ENCODE measurements around the gene FNDC5.

FNDC5 gene

DNA sequence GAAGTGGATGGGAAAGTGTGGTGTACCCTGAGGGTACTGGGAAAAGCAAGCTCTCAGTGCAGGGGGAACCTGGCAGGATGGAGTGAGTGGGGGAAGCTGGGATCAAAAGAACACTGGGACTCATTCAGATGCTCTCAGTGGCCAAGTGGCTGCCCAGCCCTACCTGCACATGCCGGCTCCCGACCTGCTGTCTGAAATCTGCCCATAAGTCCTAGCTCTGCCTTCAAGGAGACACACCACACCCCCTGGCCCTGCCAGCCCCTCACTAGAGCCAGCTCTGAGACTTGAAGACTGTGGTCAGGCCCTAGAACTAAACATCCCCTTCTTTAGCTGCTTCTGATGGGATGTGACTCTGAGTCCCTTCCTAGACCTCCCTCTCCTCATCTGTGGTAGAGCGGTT, 28.2 kb upstream of the FNDC5 start:
- Histone ChIP-seq H3K56ac (ENCODE audit: low read length) (no peak overlapping the region), H3K23ac (ENCODE audit: low read length) (no peak overlapping the region), H3K9ac (ENCODE audit: low read length) (no peak overlapping the region), H3K18ac (ENCODE audit: low read length) (no peak overlapping the region), H3K36me3 (ENCODE audit: control insufficient read depth, insufficient read depth, low read length) (no peaks in the 10 kb centered on the region), H2BK15ac (replicated peaks; ENCODE audit: low read depth) (no peak overlapping the region), H4K5ac (ENCODE audit: low read length) (no peak overlapping the region), H2BK120ac (ENCODE audit: low read depth, low read length) (no peak overlapping the region), H2BK5ac (ENCODE audit: low read length) (no peak overlapping the region), H2AK5ac (ENCODE audit: low read length) (no peak overlapping the region), H3K79me1 (ENCODE audit: low read length) (no peaks in the 10 kb centered on the region), H3K4me1 (ENCODE audit: control insufficient read depth, low read depth, low read length) (no peaks in the 10 kb centered on the region), H3K27me3 (ENCODE audit: insufficient read depth, low read length, poor library complexity) (peaks cover 5% of the 10 kb centered on the region), H3K79me2 (ENCODE audit: control insufficient read depth, insufficient read depth, low read length) (no peaks in the 10 kb centered on the region), H3K27ac (ENCODE audit: low read depth, low read length) (no peak overlapping the region), H3K4me2 (ENCODE audit: low read length) (no peak overlapping the region), H3K4me3 (ENCODE audit: low read length) (no peak overlapping the region), H3K4ac (ENCODE audit: low read depth, low read length) (no peak overlapping the region), H4K8ac (ENCODE audit: low read depth, low read length) (no peak overlapping the region)
- WGBS (ENCODE audit: extremely low coverage, insufficient coverage, low lambda C conversion rate) = no CpG with 5 or more reads among the region's 3 CpGs
- no peak for DNase-seq

DNA sequence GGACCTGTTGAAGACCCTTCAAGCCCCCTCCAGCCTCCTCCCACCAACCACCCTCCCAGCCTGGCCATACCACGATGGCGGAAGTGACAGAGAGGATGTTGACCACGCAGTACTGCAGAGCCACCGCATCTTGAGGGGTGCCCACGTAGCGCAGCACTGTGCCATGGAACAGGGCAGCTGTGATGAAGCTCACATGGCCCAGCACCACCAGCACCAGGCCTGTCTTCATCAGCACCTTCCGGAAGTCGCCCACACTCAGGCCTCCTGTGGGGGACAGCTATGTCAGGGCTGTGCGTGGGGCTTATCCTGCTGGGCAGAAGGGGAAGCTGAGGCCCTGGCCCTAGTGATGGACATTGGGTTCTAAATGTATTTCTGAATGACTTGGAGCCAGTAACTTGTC, 27.3 kb upstream of the FNDC5 start:
- no peak overlapping the region for H3K23ac ChIP-seq (ENCODE audit: low read length)
- H3K56ac ChIP-seq (ENCODE audit: low read length) = no peak overlapping the region
- H3K4ac ChIP-seq (ENCODE audit: low read depth, low read length) = no peak overlapping the region
- DNase-seq = no peak
- H4K5ac ChIP-seq (ENCODE audit: low read length) = no peak overlapping the region
- no peak overlapping the region for H3K4me2 ChIP-seq (ENCODE audit: low read length)
- H2AK5ac ChIP-seq (ENCODE audit: low read length) = no peak overlapping the region
- H3K9ac ChIP-seq (ENCODE audit: low read length) = no peak overlapping the region
- H3K79me2 ChIP-seq (ENCODE audit: control insufficient read depth, insufficient read depth, low read length) = no peaks in the 10 kb centered on the region
- H3K4me3 ChIP-seq (ENCODE audit: low read length) = no peak overlapping the region
- H4K8ac ChIP-seq (ENCODE audit: low read depth, low read length) = no peak overlapping the region
- H3K18ac ChIP-seq (ENCODE audit: low read length) = no peak overlapping the region
- WGBS (ENCODE audit: extremely low coverage, insufficient coverage, low lambda C conversion rate) = no CpG with 5 or more reads among the region's 9 CpGs
- no peak overlapping the region for H2BK15ac ChIP-seq (replicated peaks; ENCODE audit: low read depth)
- no peaks in the 10 kb centered on the region for H3K79me1 ChIP-seq (ENCODE audit: low read length)
- H3K27ac ChIP-seq (ENCODE audit: low read depth, low read length) = no peak overlapping the region
- H3K4me1 ChIP-seq (ENCODE audit: control insufficient read depth, low read depth, low read length) = no peaks in the 10 kb centered on the region
- H2BK5ac ChIP-seq (ENCODE audit: low read length) = no peak overlapping the region
- no peaks in the 10 kb centered on the region for H3K36me3 ChIP-seq (ENCODE audit: control insufficient read depth, insufficient read depth, low read length)
- no peak overlapping the region for H2BK120ac ChIP-seq (ENCODE audit: low read depth, low read length)
- H3K27me3 ChIP-seq (ENCODE audit: insufficient read depth, low read length, poor library complexity) = peaks cover 5% of the 10 kb centered on the region

GRCh38 chr1:32897082-32898049, 26.7 kb upstream of the FNDC5 start:
- Histone ChIP-seq H3K4me3 (ENCODE audit: low read length) (no peak overlapping the region), H3K23ac (ENCODE audit: low read length) (no peak overlapping the region), H3K9ac (ENCODE audit: low read length) (no peak overlapping the region), H4K8ac (ENCODE audit: low read depth, low read length) (no peak overlapping the region), H3K79me2 (ENCODE audit: control insufficient read depth, insufficient read depth, low read length) (no peaks in the 10 kb centered on the region), H3K79me1 (ENCODE audit: low read length) (no peaks in the 10 kb centered on the region), H3K56ac (ENCODE audit: low read length) (no peak overlapping the region), H2BK5ac (ENCODE audit: low read length) (no peak overlapping the region), H2AK5ac (ENCODE audit: low read length) (no peak overlapping the region), H3K27me3 (ENCODE audit: insufficient read depth, low read length, poor library complexity) (peaks cover 5% of the 10 kb centered on the region), H2BK120ac (ENCODE audit: low read depth, low read length) (no peak overlapping the region), H3K4me1 (ENCODE audit: control insufficient read depth, low read depth, low read length) (no peaks in the 10 kb centered on the region), H3K4ac (ENCODE audit: low read depth, low read length) (no peak overlapping the region), H3K18ac (ENCODE audit: low read length) (no peak overlapping the region), H2BK15ac (replicated peaks; ENCODE audit: low read depth) (no peak overlapping the region), H3K27ac (ENCODE audit: low read depth, low read length) (no peak overlapping the region), H3K4me2 (ENCODE audit: low read length) (no peak overlapping the region), H3K36me3 (ENCODE audit: control insufficient read depth, insufficient read depth, low read length) (no peaks in the 10 kb centered on the region), H4K5ac (ENCODE audit: low read length) (no peak overlapping the region)
- WGBS (ENCODE audit: extremely low coverage, insufficient coverage, low lambda C conversion rate) = no CpG with 5 or more reads among the region's 11 CpGs
- no peak for DNase-seq

- no peak overlapping the region for H3K27ac ChIP-seq (ENCODE audit: low read depth, low read length)
- no peaks in the 10 kb centered on the region for H3K4me1 ChIP-seq (ENCODE audit: control insufficient read depth, low read depth, low read length)
- no peak for DNase-seq
- H2BK5ac ChIP-seq (ENCODE audit: low read length) = no peak overlapping the region
- no peaks in the 10 kb centered on the region for H3K36me3 ChIP-seq (ENCODE audit: control insufficient read depth, insufficient read depth, low read length)
- WGBS (ENCODE audit: extremely low coverage, insufficient coverage, low lambda C conversion rate) = no CpG with 5 or more reads among the region's 5 CpGs
- no peak overlapping the region for H4K5ac ChIP-seq (ENCODE audit: low read length)
- H2AK5ac ChIP-seq (ENCODE audit: low read length) = no peak overlapping the region
- H3K4me2 ChIP-seq (ENCODE audit: low read length) = no peak overlapping the region
- no peak overlapping the region for H2BK120ac ChIP-seq (ENCODE audit: low read depth, low read length)
- H3K4ac ChIP-seq (ENCODE audit: low read depth, low read length) = no peak overlapping the region
- H3K56ac ChIP-seq (ENCODE audit: low read length) = no peak overlapping the region
- no peak overlapping the region for H4K8ac ChIP-seq (ENCODE audit: low read depth, low read length)
- no peak overlapping the region for H3K4me3 ChIP-seq (ENCODE audit: low read length)
- peaks cover 5% of the 10 kb centered on the region for H3K27me3 ChIP-seq (ENCODE audit: insufficient read depth, low read length, poor library complexity)
- no peaks in the 10 kb centered on the region for H3K79me1 ChIP-seq (ENCODE audit: low read length)
- H3K18ac ChIP-seq (ENCODE audit: low read length) = no peak overlapping the region
- H3K23ac ChIP-seq (ENCODE audit: low read length) = no peak overlapping the region
- no peak overlapping the region for H2BK15ac ChIP-seq (replicated peaks; ENCODE audit: low read depth)
- no peaks in the 10 kb centered on the region for H3K79me2 ChIP-seq (ENCODE audit: control insufficient read depth, insufficient read depth, low read length)
- no peak overlapping the region for H3K9ac ChIP-seq (ENCODE audit: low read length)
These were observed 25.7 kb upstream of the FNDC5 start for GRCh38 chr1:32896451-32896850.

DNA sequence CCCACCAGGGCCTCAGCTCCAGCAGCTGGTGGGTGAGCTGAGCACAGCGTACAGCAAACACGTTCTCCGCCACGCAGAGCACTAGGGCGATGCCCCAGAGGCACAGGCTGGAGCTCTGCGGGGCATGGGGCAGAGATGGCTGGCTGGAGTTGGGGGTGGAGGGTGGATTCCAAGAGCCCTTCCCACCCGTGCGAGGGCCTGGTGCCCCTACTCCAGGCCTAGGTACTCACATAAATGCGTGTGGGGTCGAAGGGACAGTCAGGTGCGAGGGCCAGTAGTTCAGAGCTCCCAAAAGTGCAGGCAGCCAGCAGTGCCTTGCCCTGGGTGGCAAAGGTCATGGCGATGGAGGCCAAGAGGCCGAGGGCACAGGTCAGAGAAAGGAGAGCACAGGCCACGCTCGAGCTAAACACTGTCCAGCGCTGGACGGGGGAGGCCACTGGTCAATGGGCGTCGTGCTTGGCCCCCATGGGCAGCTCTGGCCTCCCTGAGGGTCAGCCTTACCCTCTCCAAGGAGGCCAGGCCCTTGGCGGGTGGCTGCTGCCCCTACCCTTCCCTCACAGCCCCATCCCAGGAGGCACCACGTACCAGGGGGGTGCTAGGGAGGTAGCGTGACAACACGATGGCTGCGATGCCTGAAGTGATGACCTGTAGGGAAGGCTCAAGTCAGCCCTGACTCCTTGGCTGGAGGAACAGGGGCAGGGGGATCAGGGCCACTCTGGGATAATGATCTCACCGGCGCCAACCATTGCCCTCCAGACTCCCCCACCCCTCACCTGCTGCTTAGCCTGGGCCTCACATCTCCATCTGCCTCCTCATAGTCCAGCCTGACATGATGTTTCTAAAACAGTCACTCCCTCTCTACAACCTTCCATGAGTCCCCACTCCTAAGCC, 24.9 kb upstream of the FNDC5 start:
- no peak overlapping the region for H4K5ac ChIP-seq (ENCODE audit: low read length)
- no peak overlapping the region for H3K27ac ChIP-seq (ENCODE audit: low read depth, low read length)
- H4K8ac ChIP-seq (ENCODE audit: low read depth, low read length) = no peak overlapping the region
- H3K9ac ChIP-seq (ENCODE audit: low read length) = no peak overlapping the region
- no CpG with 5 or more reads among the region's 26 CpGs for WGBS (ENCODE audit: extremely low coverage, insufficient coverage, low lambda C conversion rate)
- H3K56ac ChIP-seq (ENCODE audit: low read length) = no peak overlapping the region
- no peak overlapping the region for H3K18ac ChIP-seq (ENCODE audit: low read length)
- H3K79me2 ChIP-seq (ENCODE audit: control insufficient read depth, insufficient read depth, low read length) = no peaks in the 10 kb centered on the region
- no peaks in the 10 kb centered on the region for H3K4me1 ChIP-seq (ENCODE audit: control insufficient read depth, low read depth, low read length)
- no peaks in the 10 kb centered on the region for H3K79me1 ChIP-seq (ENCODE audit: low read length)
- no peak overlapping the region for H3K4ac ChIP-seq (ENCODE audit: low read depth, low read length)
- H3K23ac ChIP-seq (ENCODE audit: low read length) = no peak overlapping the region
- H2AK5ac ChIP-seq (ENCODE audit: low read length) = no peak overlapping the region
- H3K4me3 ChIP-seq (ENCODE audit: low read length) = no peak overlapping the region
- H2BK120ac ChIP-seq (ENCODE audit: low read depth, low read length) = no peak overlapping the region
- DNase-seq = no peak
- H3K27me3 ChIP-seq (ENCODE audit: insufficient read depth, low read length, poor library complexity) = peaks cover 2% of the 10 kb centered on the region
- no peak overlapping the region for H2BK5ac ChIP-seq (ENCODE audit: low read length)
- no peak overlapping the region for H2BK15ac ChIP-seq (replicated peaks; ENCODE audit: low read depth)
- H3K4me2 ChIP-seq (ENCODE audit: low read length) = no peak overlapping the region
- H3K36me3 ChIP-seq (ENCODE audit: control insufficient read depth, insufficient read depth, low read length) = no peaks in the 10 kb centered on the region

Data from mesendoderm (in vitro differentiated cells).